Measurements from ENCODE around the gene FBXL20. TPM values are rescaled to one million over a fixed set of nuclear protein-coding genes. Genes with fewer than 3 reads are reported as not detected.

The FBXL20 gene
- total and polyA plus RNA-seq, 9 of the 15 experiments (the other 6 are each of a cell fraction or from before 2014, with no cell fraction given) = 1.8 to 15.1 (median 5.6) TPM

DNA sequence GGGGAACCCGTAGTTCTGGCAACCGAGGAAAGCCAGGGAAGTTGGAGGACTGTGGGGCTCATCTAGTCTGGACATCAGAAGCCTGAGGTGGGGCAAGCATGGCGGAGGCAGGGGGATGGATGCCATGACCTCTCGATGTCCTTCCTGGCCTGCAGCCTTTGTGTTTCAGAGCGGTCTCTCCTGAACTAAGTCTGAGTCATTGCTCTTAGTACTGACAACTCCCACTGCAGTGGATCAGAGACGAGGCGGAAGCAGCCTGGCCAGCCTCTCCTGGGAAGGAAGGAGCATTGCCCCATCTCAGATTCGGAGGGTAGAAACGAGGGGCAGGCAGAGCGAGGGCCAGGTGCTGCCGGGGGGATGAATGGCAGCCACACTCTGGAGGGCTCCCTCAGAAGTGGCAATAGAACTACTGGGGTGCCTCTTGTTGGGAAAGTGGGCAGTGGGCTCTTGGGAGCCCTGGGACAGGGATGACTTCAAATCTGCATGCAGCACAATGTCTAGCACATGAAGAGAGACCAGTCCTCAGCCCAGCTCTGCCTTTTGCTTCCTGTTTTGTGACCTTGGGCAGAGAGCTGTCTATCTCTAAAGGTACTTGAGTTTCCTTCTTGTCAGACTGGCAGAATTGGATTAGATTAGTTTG lies 172.0 kb downstream of the FBXL20 start (continued):
- TF ChIP-seq, protein P1, sequence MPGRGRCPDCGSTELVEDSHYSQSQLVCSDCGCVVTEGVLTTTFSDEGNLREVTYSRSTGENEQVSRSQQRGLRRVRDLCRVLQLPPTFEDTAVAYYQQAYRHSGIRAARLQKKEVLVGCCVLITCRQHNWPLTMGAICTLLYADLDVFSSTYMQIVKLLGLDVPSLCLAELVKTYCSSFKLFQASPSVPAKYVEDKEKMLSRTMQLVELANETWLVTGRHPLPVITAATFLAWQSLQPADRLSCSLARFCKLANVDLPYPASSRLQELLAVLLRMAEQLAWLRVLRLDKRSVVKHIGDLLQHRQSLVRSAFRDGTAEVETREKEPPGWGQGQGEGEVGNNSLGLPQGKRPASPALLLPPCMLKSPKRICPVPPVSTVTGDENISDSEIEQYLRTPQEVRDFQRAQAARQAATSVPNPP (IDR thresholded peaks at IDR 0.05; ENCODE audit: borderline replicate concordance, insufficient read depth, insufficient read length) = no peak

DNA sequence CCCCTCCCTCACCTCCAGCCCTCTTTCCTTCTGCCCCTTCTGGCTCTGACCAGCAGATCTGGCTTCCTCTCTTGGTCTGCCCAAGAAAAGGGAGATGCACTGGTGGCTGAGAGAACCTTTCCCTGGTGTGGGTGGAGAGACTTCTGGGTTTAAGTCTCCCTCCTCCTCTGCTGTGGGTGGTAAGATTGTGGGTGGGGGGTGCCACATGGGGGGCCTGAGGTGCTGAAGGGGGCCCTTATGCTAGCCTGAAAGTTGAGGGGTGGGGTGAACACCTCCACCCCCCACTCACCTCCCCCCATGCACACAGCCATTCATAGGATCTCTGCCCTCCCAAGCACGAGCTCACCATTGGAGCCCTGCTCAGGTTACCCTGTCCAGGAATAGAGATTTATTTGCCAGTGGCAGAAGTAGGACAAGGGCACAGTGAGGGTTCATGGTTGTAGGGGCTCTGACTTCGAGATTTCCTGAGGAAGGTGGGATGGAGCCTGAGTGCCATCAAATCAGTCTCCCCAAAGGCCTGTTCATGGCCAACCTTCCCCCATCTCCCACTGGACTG lies 174.0 kb downstream of the FBXL20 start:
- Histone ChIP-seq H3K9ac (ENCODE audit: insufficient read depth in 1 of 2, low read depth in 2 of 2, low read length in 2 of 2) (peak overlapping the region in 1 of 2 experiments; percentile 15; a peak in 1 of 4 replicates), H3K4me1 (replicated peaks in 1 of 2; ENCODE audit: control insufficient read depth in 2 of 2, insufficient read depth in 2 of 2, low read length in 2 of 2) (peaks cover 2 to 39% of the 10 kb centered on the region in 2 experiments; a peak in 4 of 5 replicates), H4K20me1 (replicated peaks; ENCODE audit: control insufficient read depth, insufficient read depth, low read length) (no peaks in the 10 kb centered on the region), H3K27me3 (ENCODE audit: control insufficient read depth in 2 of 2, insufficient read depth in 2 of 2, low read length in 2 of 2) (peaks cover 6 to 30% of the 10 kb centered on the region in 2 experiments; a peak in 4 of 5 replicates), H3K4me2 (ENCODE audit: insufficient read depth, low read length) (no peak overlapping the region), H3K9me3 (replicated peaks; ENCODE audit: control insufficient read depth, insufficient read depth, low read depth, low read length) (no peaks in the 10 kb centered on the region), H3K4me3 (no peak overlapping the region), H3K27ac (ENCODE audit: extremely low read depth, low read depth, low read length) (no peak overlapping the region), H3K9me1 (ENCODE audit: control insufficient read depth, insufficient read depth, low read length) (no peaks in the 10 kb centered on the region), H3K36me3 (ENCODE audit: control insufficient read depth, insufficient read depth, low read length) (no peaks in the 10 kb centered on the region), H2AFZ (ENCODE audit: low read depth, low read length) (no peak overlapping the region), H3K79me2 (ENCODE audit: control insufficient read depth, insufficient read depth, low read length) (no peaks in the 10 kb centered on the region)
- no peak for DNase-seq (ENCODE audit: extremely low read depth in 1 of 4, low spot score in 3 of 4)
- CTCF ChIA-PET (ENCODE audit: low intra/inter-chr PET ratio) = no interaction called here
- no TSS peak for BruUV-seq (replicated peaks)
- POLR2A ChIA-PET = no interaction called here
- in situ Hi-C loops (cut with MboI) (no loop called here), intact Hi-C loops (cut with micrococcal nuclease) (no loop called here)
- no peak for FAIRE-seq
- 6% methylated on average over 2 of the region's 2 CpGs for WGBS (ENCODE audit: insufficient coverage, low coverage, missing lambda C conversion rate)
- no peak for ATAC-seq
- TF ChIP-seq ETV6 (IDR thresholded peaks at IDR 0.05; ENCODE audit: borderline replicate concordance in 1 of 2, low read depth in 2 of 2, low read length in 1 of 2) (no peak), ETV6 (CRISPR knock-in tag; IDR thresholded peaks at IDR 0.05; ENCODE audit: borderline replicate concordance) (no peak), SMC3 (conservative IDR thresholded peaks at IDR 0.05; ENCODE audit: insufficient read depth, low read depth, low read length) (no peak), CCNT2 (IDR thresholded peaks at IDR 0.05; ENCODE audit: borderline replicate concordance, extremely low read depth, insufficient read length, low read depth, low read length) (no peak), HDAC3 (IDR thresholded peaks at IDR 0.05; ENCODE audit: borderline replicate concordance, partially characterized antibody) (no peak), ZC3H11A (IDR thresholded peaks at IDR 0.05; ENCODE audit: low read depth, low read length) (no peak), ZNF143 (CRISPR knock-in tag; IDR thresholded peaks at IDR 0.05) (no peak), RFX7 (CRISPR knock-in tag; IDR thresholded peaks at IDR 0.05) (no peak), ZNF57 (CRISPR knock-in tag; IDR thresholded peaks at IDR 0.05) (no peak), ETS2 (tag; IDR thresholded peaks at IDR 0.05; ENCODE audit: borderline replicate concordance, poor library complexity, severe bottlenecking) (no peak)
- TF ChIP-seq, protein P2, sequence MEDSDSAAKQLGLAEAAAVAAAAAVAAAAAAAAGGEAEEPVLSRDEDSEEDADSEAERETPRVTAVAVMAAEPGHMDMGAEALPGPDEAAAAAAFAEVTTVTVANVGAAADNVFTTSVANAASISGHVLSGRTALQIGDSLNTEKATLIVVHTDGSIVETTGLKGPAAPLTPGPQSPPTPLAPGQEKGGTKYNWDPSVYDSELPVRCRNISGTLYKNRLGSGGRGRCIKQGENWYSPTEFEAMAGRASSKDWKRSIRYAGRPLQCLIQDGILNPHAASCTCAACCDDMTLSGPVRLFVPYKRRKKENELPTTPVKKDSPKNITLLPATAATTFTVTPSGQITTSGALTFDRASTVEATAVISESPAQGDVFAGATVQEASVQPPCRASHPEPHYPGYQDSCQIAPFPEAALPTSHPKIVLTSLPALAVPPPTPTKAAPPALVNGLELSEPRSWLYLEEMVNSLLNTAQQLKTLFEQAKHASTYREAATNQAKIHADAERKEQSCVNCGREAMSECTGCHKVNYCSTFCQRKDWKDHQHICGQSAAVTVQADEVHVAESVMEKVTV (CRISPR knock-in tag; IDR thresholded peaks at IDR 0.05) = no peak
- TF ChIP-seq, protein P3, sequence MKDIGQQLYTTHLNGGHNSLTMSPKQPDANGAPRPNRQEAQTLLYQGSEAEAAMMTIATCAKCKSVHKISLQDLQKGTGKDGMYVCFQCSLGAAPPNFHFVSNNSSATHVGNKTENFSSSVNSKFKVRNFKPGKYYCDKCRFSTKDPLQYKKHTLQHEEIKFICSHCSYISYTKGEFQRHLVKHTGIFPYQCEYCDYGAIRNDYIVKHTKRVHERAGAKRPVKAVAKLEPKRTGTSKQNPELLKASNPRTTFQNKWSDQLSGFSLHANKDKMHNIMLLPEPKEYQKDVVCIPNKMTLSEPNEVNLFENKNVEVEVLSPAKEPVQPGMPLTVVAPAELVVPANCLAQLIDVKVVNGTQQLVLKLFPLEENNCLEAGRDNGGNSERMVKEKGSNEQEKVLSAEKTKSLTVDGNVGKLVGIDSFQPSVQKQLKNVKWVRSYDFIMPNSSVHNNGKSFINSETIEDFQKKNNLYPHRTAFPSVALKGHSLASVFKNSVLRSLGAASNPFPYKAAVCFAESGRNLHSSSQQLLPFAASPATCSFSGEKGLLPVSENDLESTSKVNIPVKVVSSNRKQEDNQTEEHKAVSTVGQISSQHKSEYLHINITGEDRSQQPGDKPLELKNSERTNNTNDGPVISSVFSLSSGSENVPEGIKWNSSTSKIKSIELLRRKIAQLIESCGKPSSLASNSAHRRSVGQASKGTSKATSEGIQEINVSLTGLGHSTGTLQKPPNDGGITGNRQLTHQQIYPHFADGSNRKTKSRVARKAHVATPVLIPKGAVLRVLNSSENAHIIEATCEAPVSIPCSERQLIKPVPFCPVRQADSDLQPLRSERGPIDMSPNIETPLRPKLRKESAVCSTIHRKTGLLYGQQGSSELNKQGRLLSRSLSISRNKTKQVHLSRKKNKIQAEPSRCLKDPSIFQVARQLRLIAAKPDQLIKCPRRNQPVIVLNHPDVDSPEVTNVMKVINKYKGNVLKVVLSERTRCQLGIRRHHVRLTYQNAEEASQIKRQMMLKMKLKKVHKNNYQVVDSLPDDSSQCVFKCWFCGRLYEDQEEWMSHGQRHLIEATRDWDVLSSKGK (CRISPR knock-in tag; IDR thresholded peaks at IDR 0.05) = no peak
